IMR-90 (cell line): ENCODE results near the gene DPYD. TPM values are rescaled to one million over a fixed set of nuclear protein-coding genes. Genes with fewer than 3 reads are reported as not detected.

ENCODE experiments used
- ATAC-seq: fragments of 200-7000 bp; cut with Tn5 transposase; 2 replicates; pipeline ENCODE4 v1.9.1; 2020; ENCODE audit warnings: low read depth, mild to moderate bottlenecking, moderate library complexity
- BruUV-seq: library from RNA; stranded (reverse); fragments of 400-500 nt; replicated peaks from 2 replicates; lab custom pipeline; 2021; lab: Mats Ljungman, UMichigan
- CTCF ChIA-PET: fragments of 300-600 bp; formaldehyde crosslinking; extraction: SDS; loops from one replicate; lab custom pipeline; 2021; ENCODE audit warnings: antibody characterized with exemption; lab: Yijun Ruan, JAX
- POLR2A ChIA-PET: fragments of 300-600 bp; sonication (Branson Sonifier 250); formaldehyde crosslinking; loops from one replicate; lab custom pipeline; 2022; ENCODE audit warnings: antibody characterized with exemption; ENCODE audit not compliant: unreplicated experiment; lab: Charles Lee
- DNase-seq: peaks from one replicate; pipeline ENCODE4 v3.0.0; 2013
- H2AFZ ChIP-seq: replicated peaks from 2 replicates; pipeline ENCODE3; 2013; ENCODE audit warnings: low read length, mild to moderate bottlenecking; ENCODE audit not compliant: poor library complexity
- H2AK5ac ChIP-seq: 2 replicates; pipeline ENCODE4 v1.6.1; 2013; ENCODE audit warnings: low read depth, low read length, inconsistent platforms
- H2AK9ac ChIP-seq: replicated peaks from 2 replicates; pipeline ENCODE3; 2013; ENCODE audit warnings: mild to moderate bottlenecking, low read depth, low read length, moderate library complexity; ENCODE audit not compliant: poor library complexity
- H2BK120ac ChIP-seq: 2 replicates; pipeline ENCODE4 v1.6.1; 2013; ENCODE audit warnings: low read depth, low read length, inconsistent platforms
- H2BK15ac ChIP-seq: 3 replicates; pipeline ENCODE4 v1.6.1; 2013; ENCODE audit warnings: low read depth, low read length, inconsistent platforms
- H2BK20ac ChIP-seq: 2 replicates; pipeline ENCODE4 v1.6.1; 2013; ENCODE audit warnings: low read depth, mild to moderate bottlenecking, inconsistent platforms, low read length, moderate library complexity
- H2BK5ac ChIP-seq: 2 replicates; pipeline ENCODE4 v1.6.1; 2013; ENCODE audit warnings: mild to moderate bottlenecking, low read depth, low read length, inconsistent platforms; ENCODE audit not compliant: poor library complexity, severe bottlenecking
- H3K14ac ChIP-seq: replicated peaks from 2 replicates; pipeline ENCODE4 v1.6.1; 2013; ENCODE audit warnings: low read depth, low read length, inconsistent platforms
- H3K18ac ChIP-seq: 2 replicates; pipeline ENCODE4 v1.6.1; 2013; ENCODE audit warnings: low read depth, low read length, control low read depth
- H3K23ac ChIP-seq: 2 replicates; pipeline ENCODE4 v1.6.1; 2013; ENCODE audit warnings: low read depth, low read length, inconsistent platforms
- H3K27ac ChIP-seq: 2 replicates; pipeline ENCODE4 v1.5.1; 2013; ENCODE audit warnings: mild to moderate bottlenecking, control low read depth, low read length; ENCODE audit not compliant: insufficient read depth
- H3K27me3 ChIP-seq: 2 replicates; pipeline ENCODE4 v1.6.1; 2013; ENCODE audit warnings: low read length; ENCODE audit not compliant: control insufficient read depth, insufficient read depth
- H3K36me3 ChIP-seq: 2 replicates; pipeline ENCODE4 v1.6.1; 2013; ENCODE audit warnings: low read length, mixed read lengths; ENCODE audit not compliant: control insufficient read depth, insufficient read depth
- H3K4ac ChIP-seq: 2 replicates; pipeline ENCODE4 v1.6.1; 2013; ENCODE audit warnings: low read depth, low read length, inconsistent platforms
- H3K4me1 ChIP-seq: 2 replicates; pipeline ENCODE4 v1.6.1; 2013; ENCODE audit warnings: low read length, mixed read lengths; ENCODE audit not compliant: control insufficient read depth, insufficient read depth
- H3K4me2 ChIP-seq: 2 replicates; pipeline ENCODE4 v1.6.1; 2013; ENCODE audit warnings: low read depth, mild to moderate bottlenecking, control low read depth, low read length, moderate library complexity
- H3K4me3 ChIP-seq: 2 replicates; pipeline ENCODE4 v1.5.1; 2013; ENCODE audit warnings: low read depth, mild to moderate bottlenecking, control low read depth, low read length, moderate library complexity; ENCODE audit not compliant: insufficient read depth
- H3K56ac ChIP-seq: 2 replicates; pipeline ENCODE4 v1.6.1; 2013; ENCODE audit warnings: low read length, inconsistent platforms; ENCODE audit not compliant: insufficient read depth; ENCODE audit errors: extremely low read depth
- H3K79me1 ChIP-seq, 2 experiments: 2 replicates each; pipeline ENCODE4 v1.6.1; 2013; ENCODE audit warnings: low read length in 2 of 2, inconsistent platforms in 1 of 2, low read depth in 1 of 2
- H3K9ac ChIP-seq: 2 replicates; pipeline ENCODE4 v1.6.1; 2013; ENCODE audit warnings: low read depth, low read length, control low read depth
- H3K9me1 ChIP-seq: 2 replicates; pipeline ENCODE4 v1.6.1; 2013; ENCODE audit warnings: low read length, inconsistent platforms; ENCODE audit not compliant: insufficient read depth
- H3K9me3 ChIP-seq: 2 replicates; pipeline ENCODE4 v1.6.1; 2013; ENCODE audit warnings: low read length; ENCODE audit not compliant: control insufficient read depth, insufficient read depth
- H4K20me1 ChIP-seq: 2 replicates; pipeline ENCODE4 v1.6.1; 2013; ENCODE audit warnings: low read length, inconsistent platforms; ENCODE audit not compliant: insufficient read depth
- H4K5ac ChIP-seq: 2 replicates; pipeline ENCODE4 v1.6.1; 2013; ENCODE audit warnings: mild to moderate bottlenecking, low read depth, low read length, control low read depth
- H4K8ac ChIP-seq, 2 experiments: 2 replicates each; pipeline ENCODE4 v1.6.1; 2013; ENCODE audit warnings: low read depth in 2 of 2, low read length in 2 of 2, control low read depth in 1 of 2, inconsistent platforms in 1 of 2
- H4K91ac ChIP-seq: 2 replicates; pipeline ENCODE4 v1.6.1; 2013; ENCODE audit warnings: low read depth, low read length, inconsistent platforms; ENCODE audit not compliant: insufficient read depth
- BHLHE40 ChIP-seq: fragments of 150-350 bp; IDR thresholded peaks from 2 replicates; pipeline ENCODE4 v1.6.1; 2016; ENCODE audit warnings: mild to moderate bottlenecking, low read depth, low read length
- CEBPB ChIP-seq: IDR thresholded peaks from 2 replicates; pipeline ENCODE4 v1.6.1; 2012; ENCODE audit warnings: low read depth, low read length, improper control_type of control experiment
- CHD1 ChIP-seq: IDR thresholded peaks from 2 replicates; pipeline ENCODE4 v1.6.1; 2012; ENCODE audit warnings: low read depth, low read length, improper control_type of control experiment
- CTCF ChIP-seq: conservative IDR thresholded peaks from 2 replicates; pipeline ENCODE4 v1.5.1; 2012; ENCODE audit warnings: mild to moderate bottlenecking, low read depth, low read length, improper control_type of control experiment
- ELK1 ChIP-seq: fragments of 150-350 bp; IDR thresholded peaks from 2 replicates; pipeline ENCODE4 v1.6.1; 2016; ENCODE audit warnings: low read depth, mild to moderate bottlenecking, low read length, moderate library complexity, borderline replicate concordance
- FOS ChIP-seq: fragments of 150-350 bp; IDR thresholded peaks from 2 replicates; pipeline ENCODE4 v1.6.1; 2016; ENCODE audit warnings: low read depth, low read length
- MAFK ChIP-seq: IDR thresholded peaks from 2 replicates; pipeline ENCODE4 v1.6.1; 2012; ENCODE audit warnings: low read depth, low read length, improper control_type of control experiment
- MAZ ChIP-seq: IDR thresholded peaks from 2 replicates; pipeline ENCODE4 v1.6.1; 2012; ENCODE audit warnings: low read depth, mild to moderate bottlenecking, low read length, improper control_type of control experiment, moderate library complexity, borderline replicate concordance
- MXI1 ChIP-seq: IDR thresholded peaks from 2 replicates; pipeline ENCODE4 v1.6.1; 2012; ENCODE audit warnings: low read depth, mild to moderate bottlenecking, low read length, moderate library complexity, borderline replicate concordance
- NFE2L2 ChIP-seq: fragments of 150-350 bp; IDR thresholded peaks from 2 replicates; pipeline ENCODE4 v1.6.1; 2016; ENCODE audit warnings: low read depth, mild to moderate bottlenecking, low read length
- POLR2A ChIP-seq: IDR thresholded peaks from 2 replicates; pipeline ENCODE4 v1.6.1; 2012; ENCODE audit warnings: mild to moderate bottlenecking, low read depth, low read length
- RAD21 ChIP-seq: IDR thresholded peaks from 2 replicates; pipeline ENCODE4 v1.6.1; 2012; ENCODE audit warnings: low read length, improper control_type of control experiment
- RCOR1 ChIP-seq: IDR thresholded peaks from 2 replicates; pipeline ENCODE4 v1.6.1; 2012; ENCODE audit warnings: mild to moderate bottlenecking, low read length, improper control_type of control experiment; ENCODE audit not compliant: insufficient replicate concordance
- RFX5 ChIP-seq: IDR thresholded peaks from 2 replicates; pipeline ENCODE4 v1.8.0; 2012; ENCODE audit warnings: low read depth, mild to moderate bottlenecking, low read length, moderate library complexity
- SMC3 ChIP-seq: fragments of 150-350 bp; IDR thresholded peaks from 2 replicates; pipeline ENCODE4 v1.6.1; 2016; ENCODE audit warnings: low read depth, mild to moderate bottlenecking, antibody characterized with exemption, low read length, moderate library complexity
- WGBS, 2 experiments: methylation state at CpG; one replicate each; pipeline versions ENCODE4 v1.1.5 to v1.1.7; 2013; ENCODE audit warnings: missing lambda C conversion rate in 2 of 2; ENCODE audit not compliant: insufficient read length in 1 of 2; ENCODE audit errors: extremely low coverage in 2 of 2; 5-methylcytosine and 5-hydroxymethylcytosine counted together
- dilution Hi-C: fragments of 300-500 bp; cut with HindIII; formaldehyde crosslinking; loops from one replicate; pipeline ENCODE4 v1.14.3; 2018; ENCODE audit warnings: low sequenced_read_pairs; ENCODE audit not compliant: unreplicated experiment
- in situ Hi-C: fragments of 300-500 bp; cut with MboI; formaldehyde crosslinking; loops from 3 replicates; pipeline ENCODE4 v1.14.3; 2019; ENCODE audit warnings: low sequenced_read_pairs, inconsistent platforms, mixed read lengths
- intact Hi-C: fragments of 100-400 bp; cut with micrococcal nuclease; formaldehyde crosslinking; loops from 2 replicates; pipeline ENCODE4 v1.10.0; 2022
- polyA plus RNA-seq, 3 experiments: library from polyadenylated mRNA; depleted of rRNA; stranded (reverse); fragments of >200 nt; gene quantifications; 2 replicates each; pipeline ENCODE4 v1.2.3, GENCODE V29; 2012; ENCODE audit warnings: low replicate concordance in 1 of 3
- total RNA-seq: library from RNA; depleted of rRNA; stranded (reverse); fragments of >200 nt; gene quantifications from 2 replicates; pipeline ENCODE4 v1.2.3, GENCODE V29; 2012
- TF ChIP-seq, protein P1 (sequence below): fragments of 150-350 bp; IDR thresholded peaks from 2 replicates; pipeline ENCODE4 v1.6.1; 2017; ENCODE audit warnings: mild to moderate bottlenecking, antibody characterized with exemption, low read length, low read depth

The DPYD gene
- total and polyA plus RNA-seq, 2 of the 4 experiments (the other 2 are of a cell fraction), result 9.3 to 47.3 TPM

GRCh38 chr1:97089173-97089572, 831.7 kb downstream of the DPYD start:
- Histone ChIP-seq H3K27ac (no peak overlapping the region), H4K8ac (no peak overlapping the region), H3K23ac (no peak overlapping the region), H3K18ac (no peak overlapping the region), H4K91ac (no peak overlapping the region), H2BK20ac (no peak overlapping the region), H2AFZ (no peak overlapping the region), H2BK120ac (no peak overlapping the region), H4K5ac (no peak overlapping the region), H3K56ac (no peak overlapping the region), H3K79me1 (no peaks in the 10 kb centered on the region), H2BK15ac (no peak overlapping the region), H2AK9ac (no peak overlapping the region), H3K4me3 (no peak overlapping the region), H3K4me1 (peaks cover 3% of the 10 kb centered on the region; the same call in 1 of the 2 replicates), H3K4me2 (no peak overlapping the region), H3K14ac (no peak overlapping the region), H2BK5ac (no peak overlapping the region), H3K9ac (no peak overlapping the region), H3K9me3 (no peaks in the 10 kb centered on the region), H4K20me1 (no peaks in the 10 kb centered on the region), H3K4ac (no peak overlapping the region), H3K9me1 (no peaks in the 10 kb centered on the region; the same call in 1 of the 2 replicates), H3K27me3 (no peaks in the 10 kb centered on the region), H2AK5ac (no peak overlapping the region), H3K36me3 (no peaks in the 10 kb centered on the region)
- ATAC-seq, result no peak
- TF ChIP-seq MAZ (no peak), SMC3 (no peak), ELK1 (no peak), RFX5 (no peak), RAD21 (no peak), POLR2A (no peak), CTCF (no peak), RCOR1 (no peak), CHD1 (no peak), MXI1 (no peak), CEBPB (no peak), BHLHE40 (no peak), MAFK (no peak), NFE2L2 (no peak), FOS (no peak)
- TF ChIP-seq, protein P1, sequence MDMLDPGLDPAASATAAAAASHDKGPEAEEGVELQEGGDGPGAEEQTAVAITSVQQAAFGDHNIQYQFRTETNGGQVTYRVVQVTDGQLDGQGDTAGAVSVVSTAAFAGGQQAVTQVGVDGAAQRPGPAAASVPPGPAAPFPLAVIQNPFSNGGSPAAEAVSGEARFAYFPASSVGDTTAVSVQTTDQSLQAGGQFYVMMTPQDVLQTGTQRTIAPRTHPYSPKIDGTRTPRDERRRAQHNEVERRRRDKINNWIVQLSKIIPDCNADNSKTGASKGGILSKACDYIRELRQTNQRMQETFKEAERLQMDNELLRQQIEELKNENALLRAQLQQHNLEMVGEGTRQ, result no peak
- BruUV-seq, result no TSS peak
- ChIA-PET POLR2A (no interaction called here), CTCF (no interaction called here)
- no CpG with 5 or more reads among the region's 7 CpGs for WGBS, 2 experiments
- dilution Hi-C loops (no loop called here), in situ Hi-C loops (no loop called here), intact Hi-C loops (no loop called here)
- no peak for DNase-seq
